Heart left ventricle (tissue), 16 donors: Measurements from ENCODE around the gene ADRM1. TPM values are rescaled to one million over a fixed set of nuclear protein-coding genes. Genes with fewer than 3 reads are reported as not detected.

ENCODE experiments used
- ATAC-seq, 4 donors: fragments of 200-7000 bp; cut with Tn5 transposase; one replicate each; pipeline ENCODE4 v1.9.1; 2020 to 2022; ENCODE audit warnings: moderate library complexity in 4 of 4, mild to moderate bottlenecking in 3 of 4, moderate number of reproducible peaks in 1 of 4
- DNase-seq, 5 donors: peaks; one replicate each; pipeline ENCODE4 v3.0.0-alpha.2; 2020
- H3K27ac ChIP-seq, 12 donors: fragments of 200-600 bp; sonication (generic) in 4 of 12; one replicate each; pipeline versions ENCODE4 v1.5.0 to v1.8.0; 2016 to 2022; ENCODE audit warnings: mild to moderate bottlenecking in 2 of 12
- H3K27me3 ChIP-seq, 9 donors: fragments of 200-600 bp; sonication (generic) in 2 of 9; one replicate each; pipeline versions ENCODE4 v1.5.1 to v1.8.0; 2016 to 2022; ENCODE audit warnings: mild to moderate bottlenecking in 3 of 9
- H3K36me3 ChIP-seq, 9 donors: fragments of 200-600 bp; sonication (generic) in 2 of 9; one replicate each; pipeline versions ENCODE4 v1.5.0 to v1.8.0; 2018 to 2022; ENCODE audit warnings: mild to moderate bottlenecking in 2 of 9
- H3K4me1 ChIP-seq, 12 donors: fragments of 200-600 bp; sonication (generic) in 4 of 12; one replicate each; pipeline versions ENCODE4 v1.5.0 to v1.8.0; 2016 to 2022; ENCODE audit warnings: mild to moderate bottlenecking in 3 of 12
- H3K4me3 ChIP-seq, 12 donors: fragments of 200-600 bp; sonication (generic) in 4 of 12; one replicate each; pipeline versions ENCODE4 v1.5.0 to v1.8.0; 2017 to 2022; ENCODE audit warnings: mild to moderate bottlenecking in 9 of 12, moderate library complexity in 4 of 12
- H3K9me3 ChIP-seq, 12 donors: fragments of 200-600 bp; sonication (generic) in 4 of 12; one replicate each; pipeline versions ENCODE4 v1.5.0 to v1.8.0; 2016 to 2022; ENCODE audit warnings: mild to moderate bottlenecking in 1 of 12
- CTCF ChIP-seq, 12 donors: fragments of 200-600 bp; sonication (generic) in 4 of 12; IDR thresholded peaks; one replicate each; pipeline versions ENCODE4 v1.5.0 to v1.8.0; 2018 to 2022; ENCODE audit warnings: antibody characterized with exemption in 12 of 12, mild to moderate bottlenecking in 5 of 12
- POLR2A ChIP-seq, 2 donors: fragments of 450-650 bp; IDR thresholded peaks; one replicate each; pipeline ENCODE4 v1.6.1; 2017; ENCODE audit warnings: antibody characterized with exemption in 2 of 2, mild to moderate bottlenecking in 2 of 2, moderate library complexity in 2 of 2
- WGBS, 4 donors: extraction: QIAGEN DNeasy Blood & Tissue Kit in 2 of 4; methylation state at CpG; one replicate each; pipeline versions ENCODE4 v1.1.5 to v1.1.7; 2013 to 2018; 5-methylcytosine and 5-hydroxymethylcytosine counted together
- intact Hi-C, 10 donors: fragments of 100-400 bp; cut with DNase I; formaldehyde crosslinking; loops; one replicate each; pipeline versions ENCODE4 v1.11.1 to v1.14.2; 2022
- polyA plus RNA-seq, 2 donors: library from polyadenylated mRNA; stranded (reverse); fragments of 200-250 nt; gene quantifications; one replicate each; pipeline ENCODE4 v1.2.3, GENCODE V29; 2013
- total RNA-seq, 9 donors: library from RNA; depleted of rRNA in 2 of 9; stranded (reverse); fragments of >200 nt in 2 of 9; fragmentation: NEBNext Ultra II Directional in 3 of 9; extraction: Animal tissue kit (Norgen Biotek cat#: 25700) in 3 of 9; gene quantifications; one replicate each; pipeline versions ENCODE4 v1.1.0 to v1.2.4, GENCODE V29; 2016 to 2023
- donor health status: ischemic (EF 13 %, LVEDD 7.1; RV severe dilation, severe dysfunction).
- donor health status: healthy with polysubstance abuse.
- donor health status: DM: no; HTN: yes; CAD: no.
- donor health status: DM: no; HTN: no; CAD: no.
- donor health status: ischemic (EF 25% LVEDD 6.9; RV normal size, moderate dysfunction).
- donor health status: ischemic (EF 25% LVEDD 5.7; RV mildly dilated, moderate dysfunction).
- donor health status: healthy.
- donor health status: DM: yes; HTN: yes; CAD: no.
- donor health status: ischemic (EF 35%, LVEDD 5.7; RV mildly dilated, moderate dysfunction).
- donor health status: nonischemic (EF 11% LVEDD 7.7; RV severe dilation, severe dysfunction).
- donor health status: DM: yes; HTN: yes; CAD: no.
- donor health status: PGD.
- donor health status: ischemic (EF 29% LVEDD 5.4; RV normal size, mild dysfunction).
- donor health status: nonischemic (EF 23%, LVEDD 6.1; RV moderate dilation, normal function).

The ADRM1 gene
- total and polyA plus RNA-seq, 11 donors, result 66.8 to 218 (median 79.9) TPM

DNA sequence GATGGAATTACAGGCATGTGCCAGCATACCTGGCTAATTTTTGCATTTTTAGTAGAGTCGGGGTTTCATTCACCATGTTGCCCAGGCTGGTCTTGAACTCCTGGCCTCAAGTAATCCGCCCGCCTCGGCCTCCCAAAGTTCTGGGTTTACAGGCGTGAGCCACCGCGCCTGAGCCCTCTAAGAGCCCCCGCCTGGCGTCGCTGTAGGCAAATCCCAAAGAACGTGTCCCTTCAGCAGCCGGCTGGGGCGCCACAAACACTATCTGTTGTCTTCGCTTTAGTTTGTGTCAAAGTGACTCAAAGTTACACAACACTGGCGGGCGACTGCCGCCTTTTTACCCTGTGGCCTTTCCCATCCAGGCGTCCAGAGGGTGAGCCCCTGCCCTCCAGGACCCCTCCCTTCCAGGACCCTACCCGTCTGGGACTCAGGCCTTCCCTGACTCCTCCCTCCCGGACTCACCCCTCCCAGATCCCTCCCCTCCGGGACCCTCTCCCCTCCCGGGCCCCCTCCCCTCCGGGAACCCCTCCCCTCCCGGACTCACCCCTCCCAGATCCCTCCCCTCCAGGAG is 940 bp upstream of the ADRM1 start:
- no peaks in the 10 kb centered on the region for H3K27me3 ChIP-seq
- H3K4me3 ChIP-seq, result peak overlapping the region; percentile 46 to 96 (median 88)
- peak overlapping the region; percentile 89 to 100 (median 98) for H3K27ac ChIP-seq
- H3K4me1 ChIP-seq, result peaks cover 9 to 34% (median 25%) of the 10 kb centered on the region in 12 donors
- H3K9me3 ChIP-seq, result no peaks in the 10 kb centered on the region
- WGBS, 4 donors, result 3 to 6% (median 4%) methylated on average over 17 to 24 of the region's 24 CpGs
- ATAC-seq (peak; percentile 54 to 75 (median 69)), DNase-seq (peak; percentile 90 to 96 (median 94))
- H3K36me3 ChIP-seq, result peaks cover 0 to 48% (median 37%) of the 10 kb centered on the region in 9 donors
- TF ChIP-seq CTCF (IDR thresholded peaks at IDR 0.05), result peak; percentile 74 to 98 (median 87)
- peak in 1 of 2 donors; percentile 10 for TF ChIP-seq POLR2A (IDR thresholded peaks at IDR 0.05)
- intact Hi-C loops, result loop anchor here (1.0 to 10.0 kb wide), 13 partner anchors 50 to 503 kb away; partner anchors contain the start of genes LAMA5 (in 1 of the 10), MRGBP (in 1 of the 10) and OGFR (in 1 of the 10)

- peak overlapping the region; percentile 59 to 96 (median 88) for H3K4me3 ChIP-seq
- peak overlapping the region; percentile 79 to 100 (median 98) for H3K27ac ChIP-seq
- H3K4me1 ChIP-seq, result peaks cover 9 to 39% (median 25%) of the 10 kb centered on the region in 12 donors
- no peak for DNase-seq
- ATAC-seq, result no peak
- TF ChIP-seq CTCF (IDR thresholded peaks at IDR 0.05) (no peak), POLR2A (IDR thresholded peaks at IDR 0.05) (no peak)
- 0 to 1% (median 1%) methylated on average over 2 to 39 of the region's 39 CpGs; no CpG with 5 or more reads in 1 of the 4 donors for WGBS, 4 donors
- intact Hi-C loops, result loop anchor here (2.0 to 10.0 kb wide), 12 partner anchors 49 to 502 kb away; partner anchors contain the start of genes LAMA5 (in 1 of the 10), MRGBP (in 1 of the 10) and OGFR (in 1 of the 10)
- H3K27me3 ChIP-seq, result no peaks in the 10 kb centered on the region
- H3K9me3 ChIP-seq, result no peaks in the 10 kb centered on the region
- H3K36me3 ChIP-seq, result peaks cover 0 to 49% (median 46%) of the 10 kb centered on the region in 9 donors
Measured at GRCh38 chr20:62303062-62303339, 204 bp downstream of the ADRM1 start.

DNA sequence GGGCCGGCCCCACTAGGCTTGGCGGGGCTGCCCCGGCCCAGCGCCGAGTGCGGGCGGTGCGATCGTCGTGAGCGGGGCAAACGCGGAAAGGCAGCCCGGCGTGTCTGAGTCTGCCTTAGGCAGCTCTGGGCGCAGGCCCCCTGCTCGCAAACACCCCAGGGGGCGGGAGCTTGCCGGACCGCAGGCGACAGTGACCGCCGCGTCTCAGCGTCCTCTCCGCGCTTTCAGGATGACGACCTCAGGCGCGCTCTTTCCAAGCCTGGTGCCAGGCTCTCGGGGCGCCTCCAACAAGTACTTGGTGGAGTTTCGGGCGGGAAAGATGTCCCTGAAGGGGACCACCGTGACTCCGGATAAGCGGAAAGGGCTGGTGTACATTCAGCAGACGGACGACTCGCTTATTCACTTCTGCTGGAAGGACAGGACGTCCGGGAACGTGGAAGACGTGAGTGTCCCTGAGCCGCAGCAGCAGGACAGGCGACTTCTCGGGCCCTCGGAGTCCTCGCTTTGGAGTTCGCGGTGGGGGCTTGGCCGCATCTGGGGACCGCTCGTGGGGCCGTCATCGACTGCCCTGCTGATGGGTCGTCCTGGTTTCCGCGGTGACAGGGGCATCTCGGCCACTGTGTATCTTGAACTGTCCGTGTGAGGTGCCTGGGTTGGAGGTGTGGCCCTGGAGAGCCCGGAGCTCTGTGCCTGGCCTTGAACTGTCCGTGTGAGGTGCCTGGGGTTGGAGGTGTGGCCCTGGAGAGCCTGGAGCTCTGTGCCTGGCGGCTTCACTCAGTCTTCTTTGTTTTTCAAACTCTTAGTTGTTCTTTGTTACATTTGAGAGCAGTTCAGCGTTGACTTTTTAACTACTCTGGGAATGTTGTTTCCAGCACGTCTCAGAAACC is 786 bp downstream of the ADRM1 start:
- TF ChIP-seq POLR2A (IDR thresholded peaks at IDR 0.05) (no peak), CTCF (IDR thresholded peaks at IDR 0.05) (no peak)
- no peaks in the 10 kb centered on the region for H3K9me3 ChIP-seq
- H3K27ac ChIP-seq, result peak overlapping the region; percentile 79 to 100 (median 98)
- ATAC-seq (no peak), DNase-seq (no peak)
- H3K4me3 ChIP-seq, result peak overlapping the region; percentile 59 to 96 (median 88)
- H3K4me1 ChIP-seq, result peaks cover 9 to 43% (median 25%) of the 10 kb centered on the region in 12 donors
- WGBS, 4 donors, result 3% methylated on average over 49 to 66 of the region's 66 CpGs
- no peaks in the 10 kb centered on the region for H3K27me3 ChIP-seq
- H3K36me3 ChIP-seq, result peaks cover 0 to 51% (median 47%) of the 10 kb centered on the region in 9 donors
- intact Hi-C loops, result loop anchor here (2.0 to 10.0 kb wide), 12 partner anchors 49 to 501 kb away; partner anchors contain the start of genes LAMA5 (in 1 of the 10), MRGBP (in 1 of the 10) and OGFR (in 1 of the 10)
